IMR-90 (cell line): ENCODE measurements around the gene PTGER4. TPM values are rescaled to one million over a fixed set of nuclear protein-coding genes. Genes with fewer than 3 reads are reported as not detected.

ENCODE experiments used
- ATAC-seq: fragments of 200-7000 bp; cut with Tn5 transposase; 2 replicates; pipeline ENCODE4 v1.9.1; 2020; ENCODE audit warnings: low read depth, mild to moderate bottlenecking, moderate library complexity
- BruUV-seq: library from RNA; stranded (reverse); fragments of 400-500 nt; replicated peaks from 2 replicates; lab custom pipeline; 2021; lab: Mats Ljungman, UMichigan
- CTCF ChIA-PET: fragments of 300-600 bp; formaldehyde crosslinking; extraction: SDS; loops from one replicate; lab custom pipeline; 2021; ENCODE audit warnings: antibody characterized with exemption; lab: Yijun Ruan, JAX
- POLR2A ChIA-PET: fragments of 300-600 bp; sonication (Branson Sonifier 250); formaldehyde crosslinking; loops from one replicate; lab custom pipeline; 2022; ENCODE audit warnings: antibody characterized with exemption; ENCODE audit not compliant: unreplicated experiment; lab: Charles Lee
- DNase-seq: peaks from one replicate; pipeline ENCODE4 v3.0.0; 2013
- H2AFZ ChIP-seq: replicated peaks from 2 replicates; pipeline ENCODE3; 2013; ENCODE audit warnings: low read length, mild to moderate bottlenecking; ENCODE audit not compliant: poor library complexity
- H2AK5ac ChIP-seq: 2 replicates; pipeline ENCODE4 v1.6.1; 2013; ENCODE audit warnings: low read depth, low read length, inconsistent platforms
- H2AK9ac ChIP-seq: replicated peaks from 2 replicates; pipeline ENCODE3; 2013; ENCODE audit warnings: mild to moderate bottlenecking, low read depth, low read length, moderate library complexity; ENCODE audit not compliant: poor library complexity
- H2BK120ac ChIP-seq: 2 replicates; pipeline ENCODE4 v1.6.1; 2013; ENCODE audit warnings: low read depth, low read length, inconsistent platforms
- H2BK15ac ChIP-seq: 3 replicates; pipeline ENCODE4 v1.6.1; 2013; ENCODE audit warnings: low read depth, low read length, inconsistent platforms
- H2BK20ac ChIP-seq: 2 replicates; pipeline ENCODE4 v1.6.1; 2013; ENCODE audit warnings: low read depth, mild to moderate bottlenecking, inconsistent platforms, low read length, moderate library complexity
- H2BK5ac ChIP-seq: 2 replicates; pipeline ENCODE4 v1.6.1; 2013; ENCODE audit warnings: mild to moderate bottlenecking, low read depth, low read length, inconsistent platforms; ENCODE audit not compliant: poor library complexity, severe bottlenecking
- H3K14ac ChIP-seq: replicated peaks from 2 replicates; pipeline ENCODE4 v1.6.1; 2013; ENCODE audit warnings: low read depth, low read length, inconsistent platforms
- H3K18ac ChIP-seq: 2 replicates; pipeline ENCODE4 v1.6.1; 2013; ENCODE audit warnings: low read depth, low read length, control low read depth
- H3K23ac ChIP-seq: 2 replicates; pipeline ENCODE4 v1.6.1; 2013; ENCODE audit warnings: low read depth, low read length, inconsistent platforms
- H3K27ac ChIP-seq: 2 replicates; pipeline ENCODE4 v1.5.1; 2013; ENCODE audit warnings: mild to moderate bottlenecking, control low read depth, low read length; ENCODE audit not compliant: insufficient read depth
- H3K27me3 ChIP-seq: 2 replicates; pipeline ENCODE4 v1.6.1; 2013; ENCODE audit warnings: low read length; ENCODE audit not compliant: control insufficient read depth, insufficient read depth
- H3K36me3 ChIP-seq: 2 replicates; pipeline ENCODE4 v1.6.1; 2013; ENCODE audit warnings: low read length, mixed read lengths; ENCODE audit not compliant: control insufficient read depth, insufficient read depth
- H3K4ac ChIP-seq: 2 replicates; pipeline ENCODE4 v1.6.1; 2013; ENCODE audit warnings: low read depth, low read length, inconsistent platforms
- H3K4me1 ChIP-seq: 2 replicates; pipeline ENCODE4 v1.6.1; 2013; ENCODE audit warnings: low read length, mixed read lengths; ENCODE audit not compliant: control insufficient read depth, insufficient read depth
- H3K4me2 ChIP-seq: 2 replicates; pipeline ENCODE4 v1.6.1; 2013; ENCODE audit warnings: low read depth, mild to moderate bottlenecking, control low read depth, low read length, moderate library complexity
- H3K4me3 ChIP-seq: 2 replicates; pipeline ENCODE4 v1.5.1; 2013; ENCODE audit warnings: low read depth, mild to moderate bottlenecking, control low read depth, low read length, moderate library complexity; ENCODE audit not compliant: insufficient read depth
- H3K56ac ChIP-seq: 2 replicates; pipeline ENCODE4 v1.6.1; 2013; ENCODE audit warnings: low read length, inconsistent platforms; ENCODE audit not compliant: insufficient read depth; ENCODE audit errors: extremely low read depth
- H3K79me1 ChIP-seq, 2 experiments: 2 replicates each; pipeline ENCODE4 v1.6.1; 2013; ENCODE audit warnings: low read length in 2 of 2, inconsistent platforms in 1 of 2, low read depth in 1 of 2
- H3K9ac ChIP-seq: 2 replicates; pipeline ENCODE4 v1.6.1; 2013; ENCODE audit warnings: low read depth, low read length, control low read depth
- H3K9me1 ChIP-seq: 2 replicates; pipeline ENCODE4 v1.6.1; 2013; ENCODE audit warnings: low read length, inconsistent platforms; ENCODE audit not compliant: insufficient read depth
- H3K9me3 ChIP-seq: 2 replicates; pipeline ENCODE4 v1.6.1; 2013; ENCODE audit warnings: low read length; ENCODE audit not compliant: control insufficient read depth, insufficient read depth
- H4K20me1 ChIP-seq: 2 replicates; pipeline ENCODE4 v1.6.1; 2013; ENCODE audit warnings: low read length, inconsistent platforms; ENCODE audit not compliant: insufficient read depth
- H4K5ac ChIP-seq: 2 replicates; pipeline ENCODE4 v1.6.1; 2013; ENCODE audit warnings: mild to moderate bottlenecking, low read depth, low read length, control low read depth
- H4K8ac ChIP-seq, 2 experiments: 2 replicates each; pipeline ENCODE4 v1.6.1; 2013; ENCODE audit warnings: low read depth in 2 of 2, low read length in 2 of 2, control low read depth in 1 of 2, inconsistent platforms in 1 of 2
- H4K91ac ChIP-seq: 2 replicates; pipeline ENCODE4 v1.6.1; 2013; ENCODE audit warnings: low read depth, low read length, inconsistent platforms; ENCODE audit not compliant: insufficient read depth
- CEBPB ChIP-seq: IDR thresholded peaks from 2 replicates; pipeline ENCODE4 v1.6.1; 2012; ENCODE audit warnings: low read depth, low read length, improper control_type of control experiment
- FOS ChIP-seq: fragments of 150-350 bp; IDR thresholded peaks from 2 replicates; pipeline ENCODE4 v1.6.1; 2016; ENCODE audit warnings: low read depth, low read length
- MAFK ChIP-seq: IDR thresholded peaks from 2 replicates; pipeline ENCODE4 v1.6.1; 2012; ENCODE audit warnings: low read depth, low read length, improper control_type of control experiment
- MAZ ChIP-seq: IDR thresholded peaks from 2 replicates; pipeline ENCODE4 v1.6.1; 2012; ENCODE audit warnings: low read depth, mild to moderate bottlenecking, low read length, improper control_type of control experiment, moderate library complexity, borderline replicate concordance
- MXI1 ChIP-seq: IDR thresholded peaks from 2 replicates; pipeline ENCODE4 v1.6.1; 2012; ENCODE audit warnings: low read depth, mild to moderate bottlenecking, low read length, moderate library complexity, borderline replicate concordance
- NFE2L2 ChIP-seq: fragments of 150-350 bp; IDR thresholded peaks from 2 replicates; pipeline ENCODE4 v1.6.1; 2016; ENCODE audit warnings: low read depth, mild to moderate bottlenecking, low read length
- RCOR1 ChIP-seq: IDR thresholded peaks from 2 replicates; pipeline ENCODE4 v1.6.1; 2012; ENCODE audit warnings: mild to moderate bottlenecking, low read length, improper control_type of control experiment; ENCODE audit not compliant: insufficient replicate concordance
- SMC3 ChIP-seq: fragments of 150-350 bp; IDR thresholded peaks from 2 replicates; pipeline ENCODE4 v1.6.1; 2016; ENCODE audit warnings: low read depth, mild to moderate bottlenecking, antibody characterized with exemption, low read length, moderate library complexity
- dilution Hi-C: fragments of 300-500 bp; cut with HindIII; formaldehyde crosslinking; loops from one replicate; pipeline ENCODE4 v1.14.3; 2018; ENCODE audit warnings: low sequenced_read_pairs; ENCODE audit not compliant: unreplicated experiment
- in situ Hi-C: fragments of 300-500 bp; cut with MboI; formaldehyde crosslinking; loops from 3 replicates; pipeline ENCODE4 v1.14.3; 2019; ENCODE audit warnings: low sequenced_read_pairs, inconsistent platforms, mixed read lengths
- intact Hi-C: fragments of 100-400 bp; cut with micrococcal nuclease; formaldehyde crosslinking; loops from 2 replicates; pipeline ENCODE4 v1.10.0; 2022
- polyA plus RNA-seq, 3 experiments: library from polyadenylated mRNA; depleted of rRNA; stranded (reverse); fragments of >200 nt; gene quantifications; 2 replicates each; pipeline ENCODE4 v1.2.3, GENCODE V29; 2012; ENCODE audit warnings: low replicate concordance in 1 of 3
- total RNA-seq: library from RNA; depleted of rRNA; stranded (reverse); fragments of >200 nt; gene quantifications from 2 replicates; pipeline ENCODE4 v1.2.3, GENCODE V29; 2012
- TF ChIP-seq, protein P1 (sequence below): fragments of 150-350 bp; IDR thresholded peaks from 2 replicates; pipeline ENCODE4 v1.6.1; 2017; ENCODE audit warnings: mild to moderate bottlenecking, antibody characterized with exemption, low read length, low read depth

PTGER4 gene
- total and polyA plus RNA-seq, 2 of the 4 experiments (the other 2 are of a cell fraction), result 7.9 to 10.1 TPM

DNA sequence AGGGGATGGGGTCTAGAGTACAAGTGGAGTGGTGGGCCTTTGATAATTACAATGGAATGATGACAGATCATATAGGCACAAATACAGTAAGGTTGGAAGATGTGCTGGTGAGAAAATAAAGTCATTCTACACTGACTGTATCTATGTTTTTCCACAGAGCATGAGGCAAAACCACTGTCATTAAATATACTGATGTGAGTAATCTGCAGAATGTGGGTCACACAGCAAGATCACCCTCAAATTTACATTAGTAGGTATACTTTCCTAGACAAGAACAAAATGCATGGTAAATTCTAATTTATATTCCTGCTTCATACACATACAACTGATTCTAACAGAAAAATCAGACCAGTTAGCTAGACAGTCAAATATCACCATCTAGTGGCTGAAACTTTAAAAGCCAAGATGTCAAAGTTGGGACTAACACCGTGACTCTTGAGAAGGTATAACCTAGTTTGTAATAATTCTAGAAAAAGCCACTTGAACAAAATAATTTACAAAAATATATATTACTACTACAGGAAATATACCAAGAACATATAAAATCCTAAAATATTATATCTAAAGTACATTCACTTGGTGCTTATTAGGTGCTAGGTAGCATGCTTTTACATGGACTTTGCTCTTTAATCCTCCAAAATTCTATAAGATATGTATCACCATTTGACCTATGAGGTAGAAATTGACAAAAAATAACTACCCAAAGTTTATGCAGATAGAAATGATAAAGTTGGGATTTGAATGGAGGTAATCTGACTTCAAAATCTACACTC lies 56.6 kb downstream of the PTGER4 start (continued):
- TF ChIP-seq NFE2L2 (no peak), MAFK (no peak)

DNA sequence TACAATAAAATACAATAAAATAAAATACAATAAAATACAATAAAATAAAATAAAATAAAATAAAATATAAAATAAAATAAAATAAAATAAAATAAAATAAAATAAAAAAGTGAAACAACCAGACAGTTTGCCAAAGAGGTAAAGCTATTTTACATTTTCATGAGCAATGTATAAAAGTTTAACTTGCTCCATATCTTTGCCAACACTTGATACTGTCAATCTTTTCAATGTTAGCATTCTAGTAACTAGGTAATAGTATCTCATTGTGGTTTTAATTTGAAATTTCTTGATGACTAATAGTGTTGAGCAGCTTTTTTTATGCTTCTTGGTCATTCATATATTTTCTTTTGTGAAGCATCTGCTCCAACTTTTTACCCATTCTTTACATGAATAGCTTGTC lies 58.8 kb downstream of the PTGER4 start:
- no peak overlapping the region for H2BK5ac ChIP-seq
- H3K4me3 ChIP-seq, result no peak overlapping the region
- H3K27ac ChIP-seq, result no peak overlapping the region
- POLR2A ChIA-PET, result interaction anchor here (0.6 kb wide), 1 partner anchor 754 kb away, joined by 9 read pairs; no protein-coding TSS in a partner anchor
- CTCF ChIA-PET, result no interaction called here
- H2AFZ ChIP-seq, result no peak overlapping the region
- peaks cover 14 to 29% of the 10 kb centered on the region in 2 experiments for H3K79me1 ChIP-seq
- intact Hi-C loops (no loop called here), in situ Hi-C loops (loop anchor here (5.0 to 10.0 kb wide), 3 partner anchors 791 to 1154 kb away; no protein-coding TSS in a partner anchor), dilution Hi-C loops (no loop called here)
- no peak overlapping the region for H2BK120ac ChIP-seq
- H4K5ac ChIP-seq, result no peak overlapping the region
- H3K14ac ChIP-seq, result no peak overlapping the region
- no peak for DNase-seq
- H3K56ac ChIP-seq, result no peak overlapping the region
- H2BK20ac ChIP-seq, result no peak overlapping the region
- H4K20me1 ChIP-seq, result no peaks in the 10 kb centered on the region
- peaks cover 13% of the 10 kb centered on the region for H3K4me1 ChIP-seq
- H3K4me2 ChIP-seq, result no peak overlapping the region
- H3K36me3 ChIP-seq, result peaks cover 9% of the 10 kb centered on the region
- TF ChIP-seq RCOR1, result no peak
- TF ChIP-seq NFE2L2, result no peak
- no peak for TF ChIP-seq MAZ
- TF ChIP-seq, protein P1, sequence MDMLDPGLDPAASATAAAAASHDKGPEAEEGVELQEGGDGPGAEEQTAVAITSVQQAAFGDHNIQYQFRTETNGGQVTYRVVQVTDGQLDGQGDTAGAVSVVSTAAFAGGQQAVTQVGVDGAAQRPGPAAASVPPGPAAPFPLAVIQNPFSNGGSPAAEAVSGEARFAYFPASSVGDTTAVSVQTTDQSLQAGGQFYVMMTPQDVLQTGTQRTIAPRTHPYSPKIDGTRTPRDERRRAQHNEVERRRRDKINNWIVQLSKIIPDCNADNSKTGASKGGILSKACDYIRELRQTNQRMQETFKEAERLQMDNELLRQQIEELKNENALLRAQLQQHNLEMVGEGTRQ, result no peak
- TF ChIP-seq CEBPB, result no peak
- no peak for TF ChIP-seq FOS
- TF ChIP-seq SMC3, result no peak
- no peak for TF ChIP-seq MXI1
- no peak overlapping the region for H2AK5ac ChIP-seq
- H3K23ac ChIP-seq, result no peak overlapping the region
- no peak overlapping the region for H2AK9ac ChIP-seq
- ATAC-seq, result no peak
- H3K9ac ChIP-seq, result no peak overlapping the region
- H3K27me3 ChIP-seq, result no peaks in the 10 kb centered on the region
- no peak overlapping the region for H4K8ac ChIP-seq
- H2BK15ac ChIP-seq, result no peak overlapping the region
- no peak overlapping the region for H3K18ac ChIP-seq
- H3K9me1 ChIP-seq, result peaks cover 12% of the 10 kb centered on the region
- H3K9me3 ChIP-seq, result peaks cover 4% of the 10 kb centered on the region; the same call in 1 of the 2 replicates
- no TSS peak for BruUV-seq
- no peak overlapping the region for H3K4ac ChIP-seq
- no peak overlapping the region for H4K91ac ChIP-seq
